WTC11 (cell line): ENCODE data around the gene PPP2R5E. TPM values are rescaled to one million over a fixed set of nuclear protein-coding genes. Genes with fewer than 3 reads are reported as not detected.

Experiments
- ATAC-seq: fragments of 200-7000 bp; cut with Tn5 transposase; 2 replicates; pipeline ENCODE4 v1.10.0; 2021; ENCODE audit warnings: mild to moderate bottlenecking, moderate library complexity
- CTCF ChIA-PET: fragments of 300-600 bp; sonication (Branson Sonifier 250); formaldehyde crosslinking; loops from one replicate; lab custom pipeline; 2021; ENCODE audit warnings: antibody characterized with exemption; lab: Charles Lee
- POLR2A ChIA-PET: fragments of 350-600 bp; sonication (Branson Sonifier 250); formaldehyde crosslinking; loops from one replicate; lab custom pipeline; 2021; ENCODE audit warnings: antibody characterized with exemption; lab: Charles Lee
- DNase-seq: peaks from one replicate; pipeline ENCODE4 v3.0.0; 2021; ENCODE audit warnings: low spot score
- H3K27ac Mint-ChIP-seq: 2 replicates; pipeline ENCODE4 v1.8.0; 2021; ENCODE audit warnings: mixed read lengths
- H3K27me3 Mint-ChIP-seq: 2 replicates; pipeline ENCODE4 v1.8.0; 2021; ENCODE audit warnings: low read depth, mild to moderate bottlenecking, moderate library complexity, mixed read lengths
- H3K36me3 Mint-ChIP-seq: 2 replicates; pipeline ENCODE4 v1.8.0; 2021; ENCODE audit warnings: mixed read lengths
- H3K4me1 Mint-ChIP-seq: 2 replicates; pipeline ENCODE4 v1.8.0; 2022; ENCODE audit warnings: mixed read lengths
- H3K4me3 Mint-ChIP-seq: 2 replicates; pipeline ENCODE4 v1.8.0; 2021; ENCODE audit warnings: mild to moderate bottlenecking, moderate library complexity, mixed read lengths
- H3K9me3 Mint-ChIP-seq: 2 replicates; pipeline ENCODE4 v1.8.0; 2021; ENCODE audit warnings: mixed read lengths
- ATF6 ChIP-seq: sonication (generic); formaldehyde crosslinking; IDR thresholded peaks from 2 replicates; pipeline ENCODE4 v1.8.1; 2023; ENCODE audit warnings: mild to moderate bottlenecking, missing genetic modification reagents
- CREB1 ChIP-seq: sonication (generic); formaldehyde crosslinking; IDR thresholded peaks from 2 replicates; pipeline ENCODE4 v1.8.0; 2023; ENCODE audit warnings: mild to moderate bottlenecking, missing genetic modification reagents
- GTF2I ChIP-seq: fragments of 250-450 bp; sonication (Bioruptor Pico); conservative IDR thresholded peaks from 2 replicates; pipeline ENCODE4 v1.4.0; 2021; ENCODE audit warnings: mild to moderate bottlenecking
- IRF1 ChIP-seq: sonication (generic); formaldehyde crosslinking; IDR thresholded peaks from 2 replicates; pipeline ENCODE4 v1.8.0; 2023; ENCODE audit warnings: missing genetic modification reagents
- IRF2 ChIP-seq: sonication (generic); formaldehyde crosslinking; IDR thresholded peaks from 2 replicates; pipeline ENCODE4 v1.8.0; 2022; ENCODE audit warnings: low read depth, missing genetic modification reagents, borderline replicate concordance
- MAX ChIP-seq: sonication (generic); formaldehyde crosslinking; IDR thresholded peaks from 2 replicates; pipeline ENCODE4 v1.8.0; 2022; ENCODE audit warnings: mild to moderate bottlenecking, missing genetic modification reagents
- NFYB ChIP-seq: sonication (generic); formaldehyde crosslinking; conservative IDR thresholded peaks from 2 replicates; pipeline ENCODE4 v1.8.0; 2022; ENCODE audit warnings: low read depth, missing genetic modification reagents
- PRDM15 ChIP-seq: sonication (generic); formaldehyde crosslinking; IDR thresholded peaks from 2 replicates; pipeline ENCODE4 v1.8.0; 2022; ENCODE audit warnings: missing genetic modification reagents
- PREB ChIP-seq: sonication (generic); formaldehyde crosslinking; IDR thresholded peaks from 2 replicates; pipeline ENCODE4 v1.8.1; 2022; ENCODE audit warnings: mild to moderate bottlenecking, missing genetic modification reagents, moderate library complexity, borderline replicate concordance
- SMAD3 ChIP-seq: sonication (generic); formaldehyde crosslinking; IDR thresholded peaks from 2 replicates; pipeline ENCODE4 v1.8.0; 2022; ENCODE audit warnings: missing genetic modification reagents, mild to moderate bottlenecking, borderline replicate concordance
- TCF7 ChIP-seq: sonication (generic); formaldehyde crosslinking; IDR thresholded peaks from 2 replicates; pipeline ENCODE4 v1.8.0; 2022; ENCODE audit warnings: mild to moderate bottlenecking, low read depth, missing genetic modification reagents, moderate library complexity
- TEAD1 ChIP-seq: sonication (generic); formaldehyde crosslinking; IDR thresholded peaks from 2 replicates; pipeline ENCODE4 v1.8.0; 2022; ENCODE audit warnings: mild to moderate bottlenecking, missing genetic modification reagents
- USF2 ChIP-seq: sonication (generic); formaldehyde crosslinking; IDR thresholded peaks from 2 replicates; pipeline ENCODE4 v1.8.1; 2023; ENCODE audit warnings: mild to moderate bottlenecking, missing genetic modification reagents, moderate library complexity
- ZNF121 ChIP-seq: sonication (generic); formaldehyde crosslinking; IDR thresholded peaks from 2 replicates; pipeline ENCODE4 v1.8.0; 2023; ENCODE audit warnings: missing genetic modification reagents
- ZNF219 ChIP-seq: sonication (generic); formaldehyde crosslinking; IDR thresholded peaks from 2 replicates; pipeline ENCODE4 v1.8.0; 2023; ENCODE audit warnings: missing genetic modification reagents, mild to moderate bottlenecking, borderline replicate concordance
- ZNF263 ChIP-seq: sonication (generic); formaldehyde crosslinking; IDR thresholded peaks from 2 replicates; pipeline ENCODE4 v1.8.1; 2022; ENCODE audit warnings: low read depth, mild to moderate bottlenecking, moderate library complexity, missing genetic modification reagents
- ZNF281 ChIP-seq: sonication (generic); formaldehyde crosslinking; IDR thresholded peaks from 2 replicates; pipeline ENCODE4 v1.8.0; 2023; ENCODE audit warnings: mild to moderate bottlenecking, missing genetic modification reagents
- ZNF317 ChIP-seq: sonication (generic); formaldehyde crosslinking; IDR thresholded peaks from 2 replicates; pipeline ENCODE4 v1.8.1; 2023; ENCODE audit warnings: low read depth, mild to moderate bottlenecking, moderate library complexity, missing genetic modification reagents, borderline replicate concordance
- ZNF532 ChIP-seq: fragments of 250-450 bp; sonication (Bioruptor Pico); IDR thresholded peaks from 2 replicates; pipeline ENCODE4 v1.9.0; 2021; ENCODE audit warnings: mild to moderate bottlenecking, borderline replicate concordance
- total RNA-seq: library from RNA; stranded (reverse); gene quantifications from 3 replicates; pipeline ENCODE4 v1.2.3, GENCODE V29; 2021

The PPP2R5E gene
- total RNA-seq, 1 experiment from 2014 or later, result 59.0 TPM

GRCh38 chr14:63517354-63517753 is 25.8 kb downstream of the PPP2R5E start:
- H3K27ac Mint-ChIP-seq, result no peak overlapping the region
- H3K4me3 Mint-ChIP-seq, result no peak overlapping the region
- TF ChIP-seq PREB (CRISPR knock-in tag) (no peak), ZNF121 (CRISPR knock-in tag) (no peak), TCF7 (CRISPR knock-in tag) (no peak), USF2 (CRISPR knock-in tag) (no peak), ZNF281 (no peak), ZNF219 (CRISPR knock-in tag) (no peak), SMAD3 (CRISPR knock-in tag) (no peak), ATF6 (CRISPR knock-in tag) (no peak), ZNF263 (no peak), IRF1 (CRISPR knock-in tag) (no peak), ZNF317 (CRISPR knock-in tag) (no peak), IRF2 (CRISPR knock-in tag) (no peak), GTF2I (no peak), NFYB (CRISPR knock-in tag) (no peak), PRDM15 (CRISPR knock-in tag) (no peak), MAX (CRISPR knock-in tag) (no peak), CREB1 (CRISPR knock-in tag) (no peak), TEAD1 (no peak), ZNF532 (CRISPR knock-in tag) (no peak)
- TF ChIP-seq, all 79 proteins: peak for 0
- Mint-ChIP-seq H3K36me3 (peaks cover 19% of the 10 kb centered on the region), H3K4me1 (peaks cover 21% of the 10 kb centered on the region), H3K27me3 (no peaks in the 10 kb centered on the region), H3K9me3 (peaks cover 3% of the 10 kb centered on the region; the same call in 1 of the 2 replicates)
- ATAC-seq (no peak), DNase-seq (no peak)
- CTCF ChIA-PET, result no interaction called here
- POLR2A ChIA-PET, result no interaction called here
